GM12878 (cell line): Measurements from ENCODE around the gene ETV6. TPM values are rescaled to one million over a fixed set of nuclear protein-coding genes. Genes with fewer than 3 reads are reported as not detected.
A peak's percentile ranks its signal among the peaks of the same experiment; 100 is the strongest.

ENCODE experiments used
- ATAC-seq: fragments of 200-7000 bp; cut with Tn5 transposase; 3 replicates; pipeline ENCODE4 v1.9.1; 2020; ENCODE audit warnings: mild to moderate bottlenecking, moderate library complexity
- BruUV-seq: library from RNA; stranded (reverse); fragments of 400-500 nt; replicated peaks from 2 replicates; lab custom pipeline; 2021; lab: Mats Ljungman, UMichigan
- CTCF ChIA-PET: fragments of 300-600 bp; sonication (Branson Sonifier 250); formaldehyde crosslinking; extraction: SDS; loops from one replicate; lab custom pipeline; 2021; ENCODE audit warnings: inconsistent platforms; lab: Yijun Ruan, JAX
- POLR2A ChIA-PET: fragments of 350-600 bp; formaldehyde crosslinking; extraction: SDS; loops from one replicate; lab custom pipeline; 2021; ENCODE audit warnings: inconsistent platforms; lab: Charles Lee
- RAD21 ChIA-PET: fragments of 300-600 bp; sonication (Branson Sonifier 250); formaldehyde crosslinking; loops from one replicate; lab custom pipeline; 2023; ENCODE audit warnings: antibody characterized with exemption; ENCODE audit not compliant: unreplicated experiment; lab: Charles Lee
- SMC1A ChIA-PET: fragments of 300-600 bp; sonication (Branson Sonifier 250); formaldehyde crosslinking; loops from one replicate; lab custom pipeline; 2023; ENCODE audit not compliant: unreplicated experiment, uncharacterized antibody; lab: Charles Lee
- DNase-seq: peaks from one replicate; pipeline ENCODE4 v3.0.0-alpha.2; 2011; ENCODE audit warnings: low read depth, low spot score
- FAIRE-seq: peaks from 3 replicates; lab custom pipeline; 2011; peaks lifted over from hg19 to GRCh38; lab: Jason Lieb, UNC
- H2AFZ ChIP-seq: 2 replicates; pipeline ENCODE4 v1.6.0; 2011; ENCODE audit warnings: low read depth, low read length, control low read depth; ENCODE audit not compliant: control insufficient read depth
- H3K27ac ChIP-seq: 2 replicates; pipeline ENCODE4 v1.5.1; 2011; ENCODE audit warnings: control low read depth; ENCODE audit not compliant: control insufficient read depth, insufficient read depth
- H3K27me3 ChIP-seq, 2 experiments: replicated peaks in 1 of 2; 2 replicates each; pipeline versions ENCODE4 v1.6.0 to v1.6.1; 2011; ENCODE audit warnings: low read length in 1 of 2; ENCODE audit not compliant: control insufficient read depth in 2 of 2, insufficient read depth in 2 of 2
- H3K36me3 ChIP-seq, 2 experiments: 2 replicates each; pipeline ENCODE4 v1.5.1; 2011; ENCODE audit warnings: low read length in 1 of 2; ENCODE audit not compliant: control insufficient read depth in 2 of 2, insufficient read depth in 2 of 2
- H3K4me1 ChIP-seq: 2 replicates; pipeline ENCODE4 v1.6.1; 2011; ENCODE audit warnings: mild to moderate bottlenecking, low read length, moderate library complexity, mixed read lengths; ENCODE audit not compliant: control insufficient read depth, insufficient read depth
- H3K4me2 ChIP-seq: 2 replicates; pipeline ENCODE4 v1.6.0; 2011; ENCODE audit warnings: control low read depth; ENCODE audit not compliant: control insufficient read depth, insufficient read depth
- H3K4me3 ChIP-seq: fragments of 200-600 bp; sonication (generic); 2 replicates; pipeline ENCODE4 v1.5.1; 2016
- H3K79me2 ChIP-seq: 2 replicates; pipeline ENCODE4 v1.6.0; 2011; ENCODE audit warnings: low read length; ENCODE audit not compliant: control insufficient read depth, insufficient read depth
- H3K9ac ChIP-seq: 2 replicates; pipeline ENCODE4 v1.8.0; 2011; ENCODE audit warnings: low read length, control low read depth, mixed read lengths; ENCODE audit not compliant: control insufficient read depth, insufficient read depth
- H3K9me3 ChIP-seq: replicated peaks from 3 replicates; pipeline ENCODE4 v1.5.1; 2011; ENCODE audit warnings: mild to moderate bottlenecking, low read length; ENCODE audit not compliant: control insufficient read depth, insufficient read depth
- H4K20me1 ChIP-seq: 2 replicates; pipeline ENCODE4 v1.6.0; 2011; ENCODE audit not compliant: control insufficient read depth, insufficient read depth
- CHD4 ChIP-seq: fragments of 200-600 bp; sonication (generic); IDR thresholded peaks from 2 replicates; pipeline ENCODE4 v1.6.1; 2016; ENCODE audit warnings: mild to moderate bottlenecking
- ELK1 ChIP-seq: IDR thresholded peaks from 2 replicates; pipeline ENCODE4 v1.6.1; 2012; ENCODE audit warnings: low read depth, low read length, improper control_type of control experiment
- MTA3 ChIP-seq: IDR thresholded peaks from 2 replicates; pipeline ENCODE4 v1.6.1; 2012; ENCODE audit warnings: low read length, inconsistent platforms, borderline replicate concordance
- POU2F2 ChIP-seq: IDR thresholded peaks from 3 replicates; pipeline ENCODE4 v1.6.1; 2011; ENCODE audit warnings: low read depth, mild to moderate bottlenecking, low read length, borderline replicate concordance
- WGBS: methylation state at CpG from one replicate; pipeline ENCODE4 v1.1.6; 2016; ENCODE audit warnings: low lambda C conversion rate; ENCODE audit not compliant: insufficient replicate concordance, insufficient coverage; ENCODE audit errors: missing lambda C conversion rate; 5-methylcytosine and 5-hydroxymethylcytosine counted together
- in situ Hi-C: fragments of 300-500 bp; cut with MboI; formaldehyde crosslinking; loops from 9 replicates; pipeline ENCODE4 v1.14.3; 2018; ENCODE audit warnings: mixed read lengths
- intact Hi-C: fragments of 100-400 bp; cut with micrococcal nuclease; formaldehyde crosslinking; loops from one replicate; pipeline ENCODE4 v1.14.2; 2022; ENCODE audit not compliant: unreplicated experiment
- polyA plus RNA-seq, 11 experiments: library from polyadenylated mRNA; depleted of rRNA in 4 of 11; unstranded in 6 of 11; stranded (reverse) in 5 of 11; fragments of >200 nt; fragmentation: Nextera tagmentation in 4 of 11; fragmentation: Illumina TruSeq in 1 of 11; extraction: Ambion mirVana in 4 of 11; extraction: Trizol in 1 of 11; gene quantifications; 1 replicate in 1 of 11; 2 replicates in 10 of 11; pipeline versions ENCODE4 v1.2.1 to v1.2.3, GENCODE V29; 2011 to 2016; ENCODE audit warnings: inconsistent platforms in 2 of 11, missing spikeins in 2 of 11, low read depth in 1 of 11
- total RNA-seq, 4 experiments: library from RNA; depleted of rRNA in 3 of 4; stranded (reverse); fragments of >200 nt in 3 of 4; fragmentation: Illumina TruSeq in 1 of 4; extraction: Trizol in 1 of 4; gene quantifications; 2 replicates each; pipeline versions ENCODE4 v1.2.1 to v1.2.3, GENCODE V29; 2013 to 2021

The ETV6 gene
- total and polyA plus RNA-seq, 10 of the 15 experiments (the other 5 are each of a cell fraction or from before 2014, with no cell fraction given) = 6.6 to 74.8 (median 24.6) TPM

- intact Hi-C loops (no loop called here), in situ Hi-C loops (no loop called here)
- H3K36me3 ChIP-seq = peaks cover 11 to 12% of the 10 kb centered on the region in 2 experiments
- H3K27me3 ChIP-seq = no peaks in the 10 kb centered on the region
- TF ChIP-seq ELK1 (no peak), MTA3 (no peak), POU2F2 (no peak), CHD4 (no peak)
- no peak for ATAC-seq
- no peaks in the 10 kb centered on the region; the same call in 1 of the 3 replicates for H3K9me3 ChIP-seq
- no peak overlapping the region for H3K4me3 ChIP-seq
- ChIA-PET SMC1A (interaction anchor here (0.6 to 39.9 kb wide), 10 partner anchors 1 to 265 kb away, joined by 3 to 1116 read pairs (median 72); no protein-coding TSS in a partner anchor), RAD21 (interaction anchor here (0.9 to 21.4 kb wide), 8 partner anchors 8 to 69 kb away, joined by 3 to 497 read pairs (median 78); no protein-coding TSS in a partner anchor), POLR2A (interaction anchor here (0.7 to 9.1 kb wide), 6 partner anchors 8 to 257 kb away, joined by 3 to 91 read pairs (median 4); no protein-coding TSS in a partner anchor), CTCF (interaction anchor here (1.4 to 4.6 kb wide), 2 partner anchors 11 to 37 kb away, joined by 4 to 22 read pairs; no protein-coding TSS in a partner anchor)
- WGBS = 85% methylated on average over 5 of the region's 5 CpGs
- no peak for FAIRE-seq
- H3K9ac ChIP-seq = no peak overlapping the region
- peak overlapping the region; percentile 6 for H3K4me2 ChIP-seq
- peak overlapping the region; percentile 100 for H3K27ac ChIP-seq
- BruUV-seq = no TSS peak
- no peak overlapping the region for H2AFZ ChIP-seq
- H3K79me2 ChIP-seq = peaks cover 84% of the 10 kb centered on the region
- no peaks in the 10 kb centered on the region for H4K20me1 ChIP-seq
- peaks cover 89% of the 10 kb centered on the region for H3K4me1 ChIP-seq
- no peak for DNase-seq
Observed at GRCh38 chr12:11768233-11768965, 118.9 kb downstream of the ETV6 start.
